A549 (cell line): ENCODE results near the gene LRP1.

ENCODE experiments used
- EHF ChIP-seq: fragments of 250-450 bp; sonication (Bioruptor Pico); IDR thresholded peaks from 2 replicates; pipeline ENCODE4 v1.5.0; 2020; ENCODE audit warnings: mild to moderate bottlenecking
- ESRRA ChIP-seq: fragments of 150-350 bp; IDR thresholded peaks from 2 replicates; pipeline ENCODE4 v1.6.1; 2014; ENCODE audit warnings: mild to moderate bottlenecking, low read length, borderline replicate concordance
- POLR2A ChIP-seq: IDR thresholded peaks from 2 replicates; pipeline ENCODE4 v1.6.1; 2012; ENCODE audit warnings: mild to moderate bottlenecking, low read length
- POLR2AphosphoS2 ChIP-seq: conservative IDR thresholded peaks from 2 replicates; pipeline ENCODE4 v1.6.1; 2012; ENCODE audit warnings: low read length, improper control_type of control experiment, inconsistent platforms
- ZC3H11A ChIP-seq: fragments of 450-650 bp; IDR thresholded peaks from 2 replicates; pipeline ENCODE4 v1.6.1; 2014; ENCODE audit warnings: antibody characterized with exemption, mild to moderate bottlenecking
- TF ChIP-seq, protein P1 (sequence below): fragments of >200 bp; sonication (Bioruptor Twin); formaldehyde crosslinking; IDR thresholded peaks from 3 replicates; pipeline ENCODE4 v1.5.1; 2016
- TF ChIP-seq, protein P2 (sequence below): fragments of 200-600 bp; sonication (generic); IDR thresholded peaks from 2 replicates; pipeline ENCODE4 v1.6.1; 2016; ENCODE audit warnings: antibody characterized with exemption, mild to moderate bottlenecking, moderate library complexity

DNA sequence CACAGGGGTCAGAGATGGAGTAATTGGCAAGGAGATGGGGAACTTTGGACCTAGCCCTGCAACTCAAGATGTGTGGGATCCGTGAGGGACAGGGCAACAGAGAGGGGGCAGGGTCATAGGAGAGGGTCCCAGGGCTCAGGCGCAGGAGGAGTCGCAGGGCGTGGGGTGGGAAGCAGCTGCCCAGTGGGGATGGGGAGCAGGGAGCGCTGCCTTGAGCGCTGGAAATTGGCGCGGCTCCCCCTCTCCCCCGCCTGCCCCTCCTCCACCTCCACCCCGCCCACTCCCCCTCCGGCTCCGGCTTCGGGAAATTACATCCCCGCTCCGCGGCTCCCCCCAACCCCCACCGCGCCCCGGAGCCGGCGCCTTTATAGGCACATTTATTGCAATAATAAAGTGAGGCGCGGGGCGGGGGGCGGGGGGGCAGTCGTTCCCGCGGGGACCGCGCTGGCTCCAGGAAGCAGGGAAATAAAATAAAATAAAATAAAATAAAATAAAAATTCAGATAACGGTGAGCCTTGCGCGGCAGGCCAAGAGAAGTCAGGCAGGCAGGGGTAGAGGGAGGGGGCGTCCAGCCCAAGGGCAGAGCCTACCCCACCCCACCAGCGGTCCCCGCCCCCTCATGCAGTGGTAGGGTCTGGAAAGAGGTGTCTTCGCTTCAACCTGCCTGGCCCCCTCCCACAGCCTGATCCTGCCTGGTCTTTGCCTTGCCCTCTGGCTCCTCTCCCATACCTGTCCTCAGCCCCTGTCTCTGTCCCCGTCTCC is 91.9 kb downstream of the LRP1 start:
- TF ChIP-seq ZC3H11A (no peak), POLR2AphosphoS2 (no peak), POLR2A (no peak), EHF (CRISPR knock-in tag) (no peak), ESRRA (no peak)
- TF ChIP-seq, protein P1, sequence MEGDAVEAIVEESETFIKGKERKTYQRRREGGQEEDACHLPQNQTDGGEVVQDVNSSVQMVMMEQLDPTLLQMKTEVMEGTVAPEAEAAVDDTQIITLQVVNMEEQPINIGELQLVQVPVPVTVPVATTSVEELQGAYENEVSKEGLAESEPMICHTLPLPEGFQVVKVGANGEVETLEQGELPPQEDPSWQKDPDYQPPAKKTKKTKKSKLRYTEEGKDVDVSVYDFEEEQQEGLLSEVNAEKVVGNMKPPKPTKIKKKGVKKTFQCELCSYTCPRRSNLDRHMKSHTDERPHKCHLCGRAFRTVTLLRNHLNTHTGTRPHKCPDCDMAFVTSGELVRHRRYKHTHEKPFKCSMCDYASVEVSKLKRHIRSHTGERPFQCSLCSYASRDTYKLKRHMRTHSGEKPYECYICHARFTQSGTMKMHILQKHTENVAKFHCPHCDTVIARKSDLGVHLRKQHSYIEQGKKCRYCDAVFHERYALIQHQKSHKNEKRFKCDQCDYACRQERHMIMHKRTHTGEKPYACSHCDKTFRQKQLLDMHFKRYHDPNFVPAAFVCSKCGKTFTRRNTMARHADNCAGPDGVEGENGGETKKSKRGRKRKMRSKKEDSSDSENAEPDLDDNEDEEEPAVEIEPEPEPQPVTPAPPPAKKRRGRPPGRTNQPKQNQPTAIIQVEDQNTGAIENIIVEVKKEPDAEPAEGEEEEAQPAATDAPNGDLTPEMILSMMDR: no peak
- TF ChIP-seq, protein P2, sequence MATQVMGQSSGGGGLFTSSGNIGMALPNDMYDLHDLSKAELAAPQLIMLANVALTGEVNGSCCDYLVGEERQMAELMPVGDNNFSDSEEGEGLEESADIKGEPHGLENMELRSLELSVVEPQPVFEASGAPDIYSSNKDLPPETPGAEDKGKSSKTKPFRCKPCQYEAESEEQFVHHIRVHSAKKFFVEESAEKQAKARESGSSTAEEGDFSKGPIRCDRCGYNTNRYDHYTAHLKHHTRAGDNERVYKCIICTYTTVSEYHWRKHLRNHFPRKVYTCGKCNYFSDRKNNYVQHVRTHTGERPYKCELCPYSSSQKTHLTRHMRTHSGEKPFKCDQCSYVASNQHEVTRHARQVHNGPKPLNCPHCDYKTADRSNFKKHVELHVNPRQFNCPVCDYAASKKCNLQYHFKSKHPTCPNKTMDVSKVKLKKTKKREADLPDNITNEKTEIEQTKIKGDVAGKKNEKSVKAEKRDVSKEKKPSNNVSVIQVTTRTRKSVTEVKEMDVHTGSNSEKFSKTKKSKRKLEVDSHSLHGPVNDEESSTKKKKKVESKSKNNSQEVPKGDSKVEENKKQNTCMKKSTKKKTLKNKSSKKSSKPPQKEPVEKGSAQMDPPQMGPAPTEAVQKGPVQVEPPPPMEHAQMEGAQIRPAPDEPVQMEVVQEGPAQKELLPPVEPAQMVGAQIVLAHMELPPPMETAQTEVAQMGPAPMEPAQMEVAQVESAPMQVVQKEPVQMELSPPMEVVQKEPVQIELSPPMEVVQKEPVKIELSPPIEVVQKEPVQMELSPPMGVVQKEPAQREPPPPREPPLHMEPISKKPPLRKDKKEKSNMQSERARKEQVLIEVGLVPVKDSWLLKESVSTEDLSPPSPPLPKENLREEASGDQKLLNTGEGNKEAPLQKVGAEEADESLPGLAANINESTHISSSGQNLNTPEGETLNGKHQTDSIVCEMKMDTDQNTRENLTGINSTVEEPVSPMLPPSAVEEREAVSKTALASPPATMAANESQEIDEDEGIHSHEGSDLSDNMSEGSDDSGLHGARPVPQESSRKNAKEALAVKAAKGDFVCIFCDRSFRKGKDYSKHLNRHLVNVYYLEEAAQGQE: no peak
